HG03460 (cell line): ENCODE measurements around the gene WTAP.
"Not testable (repeated sequence)": the region's sequence is repeated elsewhere in the genome, so short reads cannot be mapped to it uniquely, and the experiment has no call there.

Experiments used
- ATAC-seq: cut with Tn5 transposase; IDR thresholded peaks from one replicate; pipeline ENCODE4 v1.9.1; 2021; ENCODE audit not compliant: unreplicated experiment

WTAP gene

GRCh38 chr6:159726918-159727716 is at the start of gene WTAP:
WTAP (plus strand) TSS chr6:159727506; CDS start chr6:159736266, 8,760 bp downstream.
- peak; percentile 80 for ATAC-seq

- no peak for ATAC-seq
Measured at GRCh38 chr6:159677506-159678165, 49.7 kb upstream of the WTAP start.

GRCh38 chr6:159678574-159678973 is 48.7 kb upstream of the WTAP start:
- no peak for ATAC-seq

- no peak for ATAC-seq
Measured at GRCh38 chr6:159679091-159680077, 47.9 kb upstream of the WTAP start.

- no peak for ATAC-seq
Measured at GRCh38 chr6:159680104-159680503, 47.2 kb upstream of the WTAP start.

- ATAC-seq, result no peak
Measured at GRCh38 chr6:159681191-159681880, 46.0 kb upstream of the WTAP start.

- no peak for ATAC-seq
Measured at GRCh38 chr6:159682295-159682694, 45.0 kb upstream of the WTAP start.

- ATAC-seq, result no peak
Measured at GRCh38 chr6:159682810-159683209, 44.5 kb upstream of the WTAP start.

GRCh38 chr6:159684013-159684304 is 43.3 kb upstream of the WTAP start:
- no peak for ATAC-seq

GRCh38 chr6:159686040-159686439 is 41.3 kb upstream of the WTAP start:
- ATAC-seq, result no peak

GRCh38 chr6:159686703-159687102 is 40.6 kb upstream of the WTAP start:
- ATAC-seq, result no peak

- no peak for ATAC-seq
Measured at GRCh38 chr6:159687341-159687740, 40.0 kb upstream of the WTAP start.

- no peak for ATAC-seq
Measured at GRCh38 chr6:159688266-159688905, 38.9 kb upstream of the WTAP start.

GRCh38 chr6:159689001-159689400 is 38.3 kb upstream of the WTAP start:
- ATAC-seq, result no peak

GRCh38 chr6:159690135-159690534 is 37.2 kb upstream of the WTAP start:
- not testable (repeated sequence) for ATAC-seq

- no peak for ATAC-seq
Measured at GRCh38 chr6:159691133-159691962, 36.0 kb upstream of the WTAP start.

- no peak for ATAC-seq
Measured at GRCh38 chr6:159691963-159692287, 35.4 kb upstream of the WTAP start.

GRCh38 chr6:159692303-159693127 is 34.8 kb upstream of the WTAP start:
- peak; percentile 40 for ATAC-seq
